HS-27A (cell line): ENCODE measurements around the gene RETREG3.
"Not testable (repeated sequence)": the region's sequence is repeated elsewhere in the genome, so short reads cannot be mapped to it uniquely, and the experiment has no call there.

ENCODE experiments used
- DNase-seq: peaks from one replicate; pipeline ENCODE4 v3.0.0-alpha.2; 2012; ENCODE audit warnings: low read depth, missing footprints

The RETREG3 gene

GRCh38 chr17:42613699-42614295 lies 4.6 kb upstream of the RETREG3 start:
- DNase-seq, result no peak

DNA sequence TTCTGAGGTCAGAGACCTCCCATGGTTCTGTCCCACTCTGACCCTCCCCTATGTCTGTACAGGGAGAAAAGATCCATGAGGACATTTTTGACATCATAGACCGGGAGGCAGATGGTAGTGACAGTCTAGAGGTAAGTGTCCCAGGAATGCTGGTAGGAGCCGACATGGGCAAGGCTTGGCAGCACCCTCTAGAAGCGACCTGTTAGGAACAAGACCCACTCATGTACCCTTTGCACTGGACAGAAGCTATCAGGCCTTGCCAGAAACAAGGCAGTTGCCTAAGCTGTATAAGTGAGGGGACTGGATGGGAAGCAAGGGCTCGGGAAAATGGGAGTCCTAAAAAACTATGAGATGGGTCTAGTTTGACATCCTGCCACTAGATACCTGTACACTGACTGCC lies 2.8 kb upstream of the RETREG3 start:
- DNase-seq, result no peak

- not testable (repeated sequence) for DNase-seq
Measured at GRCh38 chr17:42609814-42610801, 934 bp upstream of the RETREG3 start.

- DNase-seq, result no peak
Measured at GRCh38 chr17:42608305-42609181, 631 bp downstream of the RETREG3 start.

- DNase-seq, result no peak
Measured at GRCh38 chr17:42607769-42608168, 1.4 kb downstream of the RETREG3 start.

- DNase-seq, result no peak
Measured at GRCh38 chr17:42603318-42603717, 5.9 kb downstream of the RETREG3 start.

DNA sequence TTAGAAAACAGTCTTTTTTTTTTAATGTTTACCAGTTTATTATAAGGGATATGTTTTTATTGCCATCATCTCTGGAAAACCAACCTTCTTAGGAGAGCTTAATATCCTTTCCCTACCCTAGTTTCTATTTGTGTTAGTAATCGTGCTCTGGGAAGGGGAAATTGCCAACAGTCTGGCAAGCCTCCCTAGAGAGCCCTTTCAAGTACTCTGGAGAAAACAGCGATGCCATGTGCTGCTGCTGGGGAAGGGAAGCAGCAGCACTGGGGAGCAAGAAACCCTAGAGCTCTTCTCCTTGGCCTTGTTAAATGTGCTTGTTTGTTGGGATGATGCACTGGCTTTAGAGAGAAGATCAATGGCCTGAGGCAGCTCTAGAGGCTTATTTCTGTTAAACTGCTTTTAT lies 10.3 kb downstream of the RETREG3 start:
- DNase-seq, result no peak

DNA sequence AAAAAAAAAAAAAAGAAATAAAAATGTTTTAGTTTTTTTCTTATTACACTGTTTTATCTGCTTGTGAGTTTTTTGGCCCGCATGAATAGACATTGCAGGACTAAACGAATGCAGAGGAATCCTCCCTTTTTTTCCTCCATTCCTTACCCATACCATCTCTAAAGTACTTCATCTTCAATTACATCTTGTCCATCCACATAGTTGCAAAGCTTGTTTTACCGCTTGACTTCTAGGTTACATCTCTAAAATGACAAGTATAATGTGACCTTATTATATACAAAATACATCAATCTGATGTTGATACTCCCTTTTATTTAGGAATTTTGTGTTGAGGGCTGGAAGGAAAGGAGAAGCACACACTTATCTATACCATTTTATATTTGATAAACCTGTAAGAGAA lies 12.8 kb downstream of the RETREG3 start:
- DNase-seq, result no peak

DNA sequence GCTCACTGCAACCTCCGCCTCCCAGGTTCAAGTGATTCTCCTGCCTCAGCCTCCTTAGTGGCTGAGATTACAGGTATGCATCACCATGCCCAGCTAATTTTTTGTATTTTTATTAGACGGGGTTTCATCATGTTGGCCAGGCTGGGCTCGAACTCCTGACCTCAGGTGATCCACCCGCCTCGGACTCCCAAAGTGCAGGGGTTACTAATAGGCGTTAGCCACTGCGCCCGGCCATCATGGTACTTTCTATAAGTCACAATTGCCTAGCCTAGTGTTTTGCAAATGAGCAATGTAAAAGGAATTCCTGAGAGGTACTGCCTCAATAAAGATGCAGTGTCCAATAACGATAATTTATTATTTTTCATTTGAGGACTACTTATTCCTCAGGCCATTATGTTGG lies 17.8 kb downstream of the RETREG3 start:
- DNase-seq, result no peak

GRCh38 chr17:42590886-42591285 lies 18.3 kb downstream of the RETREG3 start:
- DNase-seq, result no peak

DNA sequence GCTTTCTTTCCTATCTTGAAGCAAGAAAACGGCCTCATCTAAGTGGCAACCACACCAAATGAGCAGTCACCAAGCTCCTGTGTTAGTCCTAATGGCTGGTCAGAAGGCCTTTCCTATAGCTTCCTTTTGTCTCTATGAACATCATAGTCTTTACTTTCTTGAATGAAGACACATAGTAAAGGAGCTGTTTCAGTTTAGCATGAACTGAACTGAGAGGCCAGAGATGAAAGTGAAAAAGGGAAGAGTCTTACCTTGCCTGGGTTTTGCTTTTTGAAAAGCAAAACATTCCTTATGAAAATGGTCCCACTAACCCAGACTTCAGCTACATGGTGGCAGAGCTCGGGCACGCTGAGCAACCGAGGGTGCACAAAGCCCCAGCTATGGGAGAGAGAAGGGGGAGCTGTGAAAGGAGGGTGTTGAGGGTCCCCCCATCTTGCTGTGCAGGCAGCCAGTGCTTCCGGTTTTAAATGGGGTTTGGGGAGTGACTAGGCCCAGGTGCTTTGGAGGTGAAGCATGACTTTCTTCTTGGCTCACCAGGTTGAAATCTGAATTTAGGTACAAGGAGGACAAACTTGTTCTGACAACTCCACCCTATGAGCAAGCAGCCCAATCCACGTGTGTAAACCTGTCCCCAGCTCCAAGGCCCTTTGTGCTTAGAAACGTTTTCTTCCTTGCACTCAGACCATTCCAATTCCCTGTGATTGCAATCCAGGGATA lies 22.5 kb downstream of the RETREG3 start:
- no peak for DNase-seq

DNA sequence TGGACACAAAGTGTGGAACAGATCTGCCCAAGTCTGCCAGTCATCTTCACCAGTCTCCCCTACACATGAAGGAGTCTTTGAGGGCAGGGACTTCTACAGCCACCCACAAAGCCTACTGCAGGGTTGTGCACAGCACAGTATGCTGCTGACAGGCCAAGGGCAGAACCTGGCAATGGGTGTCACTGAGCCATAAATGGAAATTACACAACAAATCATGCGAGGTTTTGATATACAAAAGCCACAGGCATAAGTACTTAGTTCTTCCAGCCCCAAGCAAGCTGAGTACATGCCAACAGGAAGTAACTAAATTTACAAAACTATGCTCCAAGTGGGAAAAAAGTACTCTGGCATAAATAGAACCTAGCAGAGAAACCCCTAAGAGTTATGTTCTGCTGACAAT lies 23.8 kb downstream of the RETREG3 start:
- no peak for DNase-seq

GRCh38 chr17:42584880-42585279 lies 24.3 kb downstream of the RETREG3 start:
- DNase-seq, result no peak

DNA sequence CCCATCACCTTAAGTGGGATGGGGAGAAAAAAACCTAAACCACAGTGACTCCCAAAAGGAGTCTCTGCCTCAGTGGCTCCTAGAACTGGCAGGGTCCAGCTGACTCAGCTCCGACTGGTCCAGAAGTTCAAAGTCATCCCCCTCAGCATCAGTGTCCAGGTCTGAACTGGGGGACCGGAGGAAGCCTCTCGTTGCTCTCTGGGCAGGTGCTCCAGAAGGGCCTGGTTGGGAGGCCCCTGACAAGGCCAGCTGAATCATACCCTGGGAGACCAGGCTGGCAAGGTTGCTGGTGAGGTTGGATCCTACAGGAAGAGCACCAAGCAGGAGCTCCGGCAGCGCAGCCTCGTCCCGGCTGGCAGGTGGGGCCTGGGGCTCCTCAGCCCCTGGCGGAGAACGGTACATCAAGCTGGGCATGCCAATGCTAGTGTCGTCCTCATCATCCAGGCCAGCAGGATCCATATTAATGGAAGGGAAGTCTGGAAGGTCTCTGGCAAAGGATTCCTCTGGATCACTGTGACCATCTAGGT lies 27.4 kb downstream of the RETREG3 start:
- no peak for DNase-seq

DNA sequence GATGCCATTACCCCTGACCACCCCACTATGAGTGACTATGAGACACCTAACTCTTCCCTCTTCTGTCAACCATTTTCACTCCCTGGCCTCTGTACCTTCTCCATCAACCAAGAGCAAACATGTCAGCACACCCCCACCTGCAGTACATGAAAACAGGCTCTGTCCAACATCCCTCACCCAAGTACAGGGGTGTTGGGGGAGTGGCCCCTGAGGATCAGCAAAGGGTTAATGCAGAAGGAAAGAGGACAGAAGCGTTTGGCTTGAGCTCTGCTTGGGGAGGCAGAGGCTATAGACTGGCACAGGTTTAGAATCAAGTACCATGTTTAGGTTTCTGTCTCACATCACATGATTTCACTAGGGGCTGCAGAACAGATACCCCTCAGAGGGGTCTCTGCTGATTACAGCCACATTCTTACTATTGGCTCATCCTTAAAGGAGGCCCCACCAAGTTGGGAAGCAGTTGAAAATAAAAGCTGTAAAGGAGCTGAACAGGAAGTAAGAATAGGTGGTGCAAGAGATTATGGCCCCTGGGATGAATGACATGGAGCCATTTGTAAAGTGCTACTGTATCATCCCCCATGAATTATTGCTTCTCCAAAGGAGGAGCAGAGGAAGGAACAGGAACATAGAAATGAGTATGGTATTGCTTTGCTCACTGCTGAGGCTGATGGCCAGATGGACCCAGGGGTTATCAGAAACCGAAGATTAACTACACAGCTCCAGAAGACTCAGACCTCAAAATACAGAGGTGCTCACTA lies 29.2 kb downstream of the RETREG3 start:
- DNase-seq, result no peak

GRCh38 chr17:42578282-42578869 lies 30.8 kb downstream of the RETREG3 start:
- no peak for DNase-seq

DNA sequence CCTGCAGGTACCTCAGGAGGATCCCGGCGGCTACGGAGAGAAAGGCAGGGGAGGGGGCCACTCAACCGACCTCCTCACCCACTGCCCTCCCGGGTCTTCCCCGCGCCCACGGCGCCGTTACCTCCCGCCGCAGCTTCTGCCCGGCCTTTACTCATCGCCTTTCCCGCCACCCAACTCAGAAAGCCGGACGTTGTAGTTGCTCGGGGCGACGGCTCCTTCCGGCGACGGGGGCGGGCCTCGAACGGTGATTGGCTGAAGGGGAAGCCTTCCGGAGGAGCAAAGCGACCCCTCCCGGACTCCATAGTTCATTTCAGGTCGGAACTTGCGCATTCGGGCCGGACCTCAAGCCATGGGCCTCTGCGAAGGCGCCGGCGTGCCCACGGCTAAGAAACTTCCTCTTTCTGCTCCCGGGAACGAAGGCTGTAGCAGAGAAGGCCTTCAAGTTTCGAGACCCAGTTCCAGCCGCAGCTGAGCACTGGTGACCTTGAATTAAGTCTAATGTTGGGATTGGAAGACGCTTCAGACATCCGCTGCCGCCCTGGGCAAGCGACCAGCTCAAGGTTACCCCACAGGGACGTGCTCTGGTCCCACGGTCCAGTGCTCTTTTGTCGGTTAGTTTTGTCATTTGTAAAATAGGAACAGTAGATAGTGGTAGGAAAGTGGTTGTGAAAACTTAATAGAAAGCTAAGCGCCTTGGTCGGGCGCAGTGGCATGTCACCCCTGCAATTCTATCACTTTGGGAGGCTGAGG lies 31.5 kb downstream of the RETREG3 start, which contains the start of gene PSMC3IP:
Gene PSMC3IP, minus strand, starts transcription at position 198 of the 750 bp plus-strand sequence. Its CDS starts 43 bp downstream, at position 155.
- no peak for DNase-seq

DNA sequence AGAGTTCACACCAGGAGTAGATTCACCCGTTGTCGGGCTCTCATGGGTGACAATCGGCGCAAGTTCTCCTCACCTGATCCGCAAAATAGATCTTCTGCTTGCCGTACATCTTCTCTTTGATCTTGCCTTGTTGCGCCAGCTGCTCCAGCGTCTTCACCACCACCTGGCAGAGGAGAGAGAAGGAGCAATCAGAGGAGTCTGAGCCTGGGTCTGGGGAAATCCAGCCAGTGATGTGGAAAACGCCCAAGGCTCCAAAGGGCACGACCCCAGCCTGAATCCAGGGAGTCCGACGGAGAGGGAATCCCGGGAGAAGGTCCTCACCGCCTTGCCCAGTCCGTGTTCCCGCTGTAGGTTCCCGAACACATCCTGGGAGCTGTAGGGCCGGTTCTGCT lies 32.0 kb downstream of the RETREG3 start:
- no peak for DNase-seq

- no peak for DNase-seq
Measured at GRCh38 chr17:42574463-42574862, 34.7 kb downstream of the RETREG3 start.
